ENCODE measurements around the gene HBZ. TPM values are rescaled to one million over a fixed set of nuclear protein-coding genes. Genes with fewer than 3 reads are reported as not detected.
"Not testable (repeated sequence)": the region's sequence is repeated elsewhere in the genome, so short reads cannot be mapped to it uniquely, and the experiment has no call there.

The HBZ gene
- total RNA-seq, 2 donors from 2014 or later = not detected

- H3K9me3 ChIP-seq = no peaks in the 10 kb centered on the region
- no peak for ATAC-seq
- intact Hi-C loops (cut with DNase I) = no loop called here
- H3K27me3 ChIP-seq = no peaks in the 10 kb centered on the region
- no peak for DNase-seq
- H3K4me3 ChIP-seq = no peak overlapping the region
- no peaks in the 10 kb centered on the region for H3K4me1 ChIP-seq
- no peak overlapping the region for H3K27ac ChIP-seq
- TF ChIP-seq CTCF (IDR thresholded peaks at IDR 0.05) = no peak
- TF ChIP-seq POLR2A (IDR thresholded peaks at IDR 0.05) = no peak
- H3K36me3 ChIP-seq (replicated peaks in 1 of 2; ENCODE audit: insufficient read depth in 1 of 2, low read depth in 2 of 2) = peaks cover 16 to 55% of the 10 kb centered on the region in 2 donors
- WGBS, 2 donors = 94 to 97% methylated on average over 6 of the region's 6 CpGs
Observed at GRCh38 chr16:194516-194915, 42.1 kb downstream of the HBZ start.

- Histone ChIP-seq H3K27ac (no peak overlapping the region), H3K4me3 (no peak overlapping the region), H3K4me1 (no peaks in the 10 kb centered on the region), H3K36me3 (replicated peaks in 1 of 2; ENCODE audit: insufficient read depth in 1 of 2, low read depth in 2 of 2) (peaks cover 16 to 42% of the 10 kb centered on the region in 2 donors), H3K9me3 (no peaks in the 10 kb centered on the region), H3K27me3 (no peaks in the 10 kb centered on the region)
- no peak for TF ChIP-seq POLR2A (IDR thresholded peaks at IDR 0.05)
- no peak for TF ChIP-seq CTCF (IDR thresholded peaks at IDR 0.05)
- no peak for DNase-seq
- no peak for ATAC-seq
- intact Hi-C loops (cut with DNase I) = no loop called here
- WGBS, 2 donors = 86 to 99% methylated on average over 5 of the region's 5 CpGs
Observed at GRCh38 chr16:200388-200787, 47.9 kb downstream of the HBZ start.

DNA sequence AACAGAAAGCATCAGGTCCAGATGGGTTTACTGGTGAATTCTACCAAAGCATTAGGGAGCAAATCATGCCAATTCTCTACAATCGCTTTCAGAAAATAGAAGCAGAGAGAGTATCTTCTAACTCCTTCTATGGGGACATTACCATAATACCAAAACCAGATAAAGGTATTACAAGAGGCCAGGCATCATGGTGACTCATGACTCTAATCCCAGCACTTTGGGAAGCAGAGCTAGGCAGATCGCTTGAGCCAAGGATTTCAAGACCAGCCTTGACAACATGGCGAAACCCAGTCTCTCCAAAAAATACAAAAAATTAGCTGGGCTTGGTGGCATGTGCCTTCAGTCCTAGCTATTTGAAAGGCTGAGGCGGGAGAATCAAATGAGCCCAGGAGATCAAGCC, 50.8 kb downstream of the HBZ start:
- WGBS, 2 donors = 96 to 100% methylated on average over 4 of the region's 4 CpGs
- DNase-seq = no peak
- TF ChIP-seq CTCF (IDR thresholded peaks at IDR 0.05) (no peak), POLR2A (IDR thresholded peaks at IDR 0.05) (no peak)
- Histone ChIP-seq H3K36me3 (replicated peaks in 1 of 2; ENCODE audit: insufficient read depth in 1 of 2, low read depth in 2 of 2) (peaks cover 8 to 44% of the 10 kb centered on the region in 2 donors), H3K9me3 (no peaks in the 10 kb centered on the region), H3K27ac (no peak overlapping the region), H3K27me3 (no peaks in the 10 kb centered on the region), H3K4me3 (no peak overlapping the region), H3K4me1 (no peaks in the 10 kb centered on the region)
- intact Hi-C loops (cut with DNase I) = no loop called here
- ATAC-seq = no peak

- H3K36me3 ChIP-seq (replicated peaks in 1 of 2; ENCODE audit: insufficient read depth in 1 of 2, low read depth in 2 of 2) = peaks cover under 1 to 36% of the 10 kb centered on the region in 2 donors
- DNase-seq; intact Hi-C loops (cut with DNase I): not testable (repeated sequence)
Observed at GRCh38 chr16:204046-204445, 51.6 kb downstream of the HBZ start.

More at GRCh38 chr16:204046-204445, 51.6 kb downstream of the HBZ start:
- not testable (repeated sequence) for ATAC-seq, H3K4me1 ChIP-seq, H3K9me3 ChIP-seq, H3K4me3 ChIP-seq, H3K27me3 ChIP-seq, H3K27ac ChIP-seq
- 91 to 92% methylated on average over 9 of the region's 9 CpGs for WGBS, 2 donors

Small RNAs within 50 kb of the gene (small RNA-seq; reads per million reads assigned to genes)
- gene RF00019 = not detected

Other genes with a start within 250 kb of the HBZ start
- 1 to 10 TPM; 2.6 to 5.6 TPM for gene POLR3K, start 99.0 kb upstream of the HBZ start, total RNA-seq
- gene SNRNP25, start 98.8 kb upstream of the HBZ start, total RNA-seq = 10 to 100 TPM; 13.2 to 13.5 TPM
- gene RHBDF1, start 80.0 kb upstream of the HBZ start, total RNA-seq = 10 to 100 TPM; 16.3 to 27.7 TPM
- 10 to 100 TPM; 65.6 to 66.9 TPM for gene MPG, start 74.4 kb upstream of the HBZ start, total RNA-seq
- 10 to 100 TPM; 10.6 to 23.7 TPM for gene NPRL3, start 14.0 kb upstream of the HBZ start, total RNA-seq
- gene HBM, start 13.3 kb downstream of the HBZ start, total RNA-seq = not detected
- gene HBA2, start 20.2 kb downstream of the HBZ start, total RNA-seq = 10 to 100 TPM in 1 of 2 donors, 1 to 10 TPM in 1; 6.0 to 23.4 TPM
- not detected for gene HBA1, start 24.0 kb downstream of the HBZ start, total RNA-seq
- not detected for gene HBQ1, start 27.8 kb downstream of the HBZ start, total RNA-seq
- gene LUC7L, start 76.8 kb downstream of the HBZ start, total RNA-seq = 100 to 1,000 TPM; 106 to 162 TPM
- gene FAM234A, start 82.2 kb downstream of the HBZ start, total RNA-seq = 10 to 100 TPM; 44.2 to 50.8 TPM
- gene RGS11, start 123.3 kb downstream of the HBZ start, total RNA-seq = 10 to 100 TPM; 15.6 to 95.9 TPM
- gene ARHGDIG, start 127.9 kb downstream of the HBZ start, total RNA-seq = 100 to 1,000 TPM; 102 to 140 TPM
- 1,000 to 10,000 TPM in 1 of 2 donors, 100 to 1,000 TPM in 1; 517 to 2,271 TPM for gene PDIA2, start 130.5 kb downstream of the HBZ start, total RNA-seq
- 10 to 100 TPM; 14.8 TPM for gene AXIN1, start 200.1 kb downstream of the HBZ start, total RNA-seq
- gene MRPL28, start 217.9 kb downstream of the HBZ start, total RNA-seq = 10 to 100 TPM; 22.1 to 31.0 TPM
- 100 to 1,000 TPM in 1 of 2 donors, 10 to 100 TPM in 1; 83.8 to 113 TPM for gene PGAP6, start 229.3 kb downstream of the HBZ start, total RNA-seq
- 10 to 100 TPM; 20.2 to 33.0 TPM for gene NME4, start 244.6 kb downstream of the HBZ start, total RNA-seq
- gene DECR2, start 249.2 kb downstream of the HBZ start, total RNA-seq = 10 to 100 TPM; 38.9 to 41.2 TPM